Adipose tissue (tissue), 3 donors: ENCODE data around the gene ATOSB. TPM values are rescaled to one million over a fixed set of nuclear protein-coding genes. Genes with fewer than 3 reads are reported as not detected.
"Not testable (repeated sequence)": the region's sequence is repeated elsewhere in the genome, so short reads cannot be mapped to it uniquely, and the experiment has no call there.

ENCODE experiments used
- H3K27ac ChIP-seq: one replicate; pipeline ENCODE4 v1.5.1; 2013; ENCODE audit warnings: low read depth, low read length
- WGBS, 3 donors: extraction: QIAGEN DNeasy Blood & Tissue Kit; methylation state at CpG; one replicate each; pipeline ENCODE4 v1.1.7; 2013; 5-methylcytosine and 5-hydroxymethylcytosine counted together
- polyA plus RNA-seq, 3 donors: library from polyadenylated mRNA; stranded (reverse); fragments of 200-250 nt; gene quantifications; one replicate each; pipeline ENCODE4 v1.2.3, GENCODE V29; 2013
- donor health status: healthy with polysubstance abuse.
- donor health status: Bipolar disorder and iron deficiency.
- donor health status: healthy.

The ATOSB gene, protein sequence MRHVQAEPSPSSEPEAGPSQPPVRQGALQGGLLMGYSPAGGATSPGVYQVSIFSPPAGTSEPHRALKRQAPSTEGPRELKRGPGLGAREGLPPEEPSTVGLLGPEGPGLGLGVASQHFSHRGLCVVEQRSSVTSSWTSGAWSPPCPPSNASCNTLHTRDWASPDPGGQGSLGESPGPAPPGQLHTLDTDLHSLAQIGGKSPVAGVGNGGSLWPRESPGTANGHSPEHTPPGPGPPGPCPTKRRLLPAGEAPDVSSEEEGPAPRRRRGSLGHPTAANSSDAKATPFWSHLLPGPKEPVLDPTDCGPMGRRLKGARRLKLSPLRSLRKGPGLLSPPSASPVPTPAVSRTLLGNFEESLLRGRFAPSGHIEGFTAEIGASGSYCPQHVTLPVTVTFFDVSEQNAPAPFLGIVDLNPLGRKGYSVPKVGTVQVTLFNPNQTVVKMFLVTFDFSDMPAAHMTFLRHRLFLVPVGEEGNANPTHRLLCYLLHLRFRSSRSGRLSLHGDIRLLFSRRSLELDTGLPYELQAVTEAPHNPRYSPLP
- 10 to 100 TPM in 2 of 3 donors, 1 to 10 TPM in 1; 4.7 to 16.4 (median 15.5) TPM for polyA plus RNA-seq

DNA sequence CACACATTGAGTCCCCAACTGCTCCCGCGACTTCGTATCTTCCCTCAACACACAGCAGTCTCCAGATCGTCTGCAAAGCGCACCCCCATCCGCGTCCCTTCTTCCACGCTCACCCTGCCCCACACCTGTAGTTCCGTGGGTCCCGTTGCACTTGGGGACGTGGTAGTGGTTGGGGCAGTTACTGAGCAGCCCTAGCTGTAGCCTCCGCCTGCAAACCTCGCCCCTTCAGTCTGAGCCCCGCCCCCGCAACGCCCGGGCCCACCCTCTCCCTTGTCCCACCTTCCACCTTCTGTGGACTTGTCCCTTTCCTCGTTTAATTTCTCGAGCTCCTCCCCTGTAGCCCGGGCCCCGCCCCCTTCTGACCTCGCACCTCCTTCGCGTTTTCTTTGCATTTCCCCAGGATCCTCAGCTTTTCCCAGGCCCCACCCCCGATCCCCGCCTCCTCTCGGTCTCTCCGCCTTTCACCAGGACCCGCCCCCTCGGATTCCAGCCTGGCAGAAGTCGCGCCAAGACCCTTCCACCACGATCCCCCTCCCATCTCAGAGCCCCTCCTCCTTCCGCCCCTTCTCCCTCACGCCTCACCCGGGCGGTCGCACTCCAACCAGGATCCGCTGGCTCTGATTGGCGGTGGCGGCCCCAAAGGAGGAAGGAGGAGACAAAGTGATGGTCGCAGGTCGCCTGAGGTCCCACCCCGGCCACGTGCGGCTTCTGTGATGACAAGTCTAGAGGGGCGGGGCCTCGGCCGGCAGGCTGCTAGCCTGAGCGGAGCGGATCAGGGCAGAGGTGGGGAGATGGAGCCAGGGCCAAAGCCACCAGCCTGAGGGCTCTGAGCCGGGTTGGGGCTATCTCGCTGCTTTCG is at the start of gene ATOSB:
ATOSB (minus strand) TSS at position 183 of the 859 bp plus-strand sequence. CDS start 7,588 bp downstream, outside the sequence.
- H3K27ac ChIP-seq, result peak within 1 kb of the TSS; percentile 51
- whole genome bisulfite sequencing, 3 donors, result 0 to 1% (median 0%) methylated on average over 49 to 54 of the region's 54 CpGs

DNA sequence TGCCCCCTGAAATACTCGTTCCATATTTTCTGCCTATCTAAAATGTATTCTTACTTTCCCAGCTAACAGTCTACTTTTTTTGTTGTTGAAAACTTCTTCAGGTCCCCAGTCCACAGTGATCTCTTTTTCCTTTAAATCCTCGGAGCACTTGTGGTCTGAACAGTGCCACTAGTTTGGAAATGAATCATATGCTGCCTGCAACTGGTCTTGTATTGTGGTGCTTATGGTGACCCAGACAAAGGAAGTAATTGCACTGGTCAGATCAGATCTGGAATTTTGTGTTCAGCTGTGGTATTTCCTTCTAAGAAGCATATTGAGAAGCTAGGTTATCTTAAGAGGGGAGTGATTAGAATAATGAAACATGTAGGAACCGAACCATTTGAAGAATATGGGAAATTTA is 49.0 kb upstream of the ATOSB start:
- H3K27ac ChIP-seq, result no peak overlapping the region
- WGBS, 3 donors, result 63 to 68% (median 65%) methylated on average over 3 of the region's 3 CpGs

DNA sequence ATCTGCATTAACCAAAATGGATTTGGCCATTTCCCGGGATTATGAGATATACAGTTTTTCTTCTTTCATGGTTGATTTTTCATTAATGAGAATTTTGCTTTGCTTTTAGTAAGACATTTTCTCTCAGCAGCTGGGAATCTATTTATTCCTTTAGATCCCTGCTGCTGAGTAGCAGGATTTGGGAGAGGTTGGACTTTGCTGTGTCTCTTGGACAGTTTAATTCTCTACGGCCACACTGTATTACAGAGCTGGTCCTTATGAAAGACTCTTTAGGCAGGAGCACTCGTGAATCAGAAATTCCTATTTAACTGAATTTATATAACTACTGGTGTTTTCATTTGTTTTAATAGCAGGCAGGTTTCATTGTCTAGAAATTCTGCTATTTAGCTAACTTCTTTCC is 47.8 kb upstream of the ATOSB start:
- WGBS, 3 donors, result 40 to 86% (median 69%) methylated on average over 3 of the region's 3 CpGs
- no peak overlapping the region for H3K27ac ChIP-seq

DNA sequence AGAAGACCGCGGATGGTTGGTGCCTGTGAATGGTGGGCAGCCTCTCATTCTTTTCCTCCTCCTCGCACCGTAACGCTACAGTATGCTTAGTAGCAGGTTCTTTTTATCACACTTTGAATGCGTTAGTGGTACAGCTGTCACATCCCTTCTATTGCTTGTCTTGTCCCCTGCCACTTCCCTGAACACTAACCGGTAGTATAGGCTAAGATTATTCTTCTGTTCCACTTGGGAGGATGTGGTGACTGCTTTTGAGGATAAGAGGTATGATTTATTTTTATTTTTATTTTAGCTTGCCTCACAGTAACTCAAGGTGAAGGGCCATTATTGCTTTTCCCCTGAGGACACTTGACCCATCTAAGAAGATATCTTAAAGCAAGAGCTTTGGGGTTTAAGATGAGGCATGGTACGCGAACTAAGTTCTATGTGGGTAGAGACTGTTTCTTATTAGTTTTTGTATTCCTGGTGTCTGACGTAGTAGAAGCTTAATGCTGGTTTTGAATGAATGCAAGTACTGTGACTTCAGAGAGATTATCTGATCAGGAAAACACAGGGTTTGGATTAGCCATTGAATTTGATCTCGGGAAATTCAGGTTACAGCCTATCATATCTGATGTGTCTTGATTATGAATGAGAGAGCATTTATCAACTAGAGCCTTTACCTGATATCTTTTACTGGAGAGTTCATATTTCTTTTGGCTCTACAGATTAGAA is 47.1 kb upstream of the ATOSB start:
- no peak overlapping the region for H3K27ac ChIP-seq
- 9 to 30% (median 27%) methylated on average over 11 of the region's 11 CpGs for WGBS, 3 donors

DNA sequence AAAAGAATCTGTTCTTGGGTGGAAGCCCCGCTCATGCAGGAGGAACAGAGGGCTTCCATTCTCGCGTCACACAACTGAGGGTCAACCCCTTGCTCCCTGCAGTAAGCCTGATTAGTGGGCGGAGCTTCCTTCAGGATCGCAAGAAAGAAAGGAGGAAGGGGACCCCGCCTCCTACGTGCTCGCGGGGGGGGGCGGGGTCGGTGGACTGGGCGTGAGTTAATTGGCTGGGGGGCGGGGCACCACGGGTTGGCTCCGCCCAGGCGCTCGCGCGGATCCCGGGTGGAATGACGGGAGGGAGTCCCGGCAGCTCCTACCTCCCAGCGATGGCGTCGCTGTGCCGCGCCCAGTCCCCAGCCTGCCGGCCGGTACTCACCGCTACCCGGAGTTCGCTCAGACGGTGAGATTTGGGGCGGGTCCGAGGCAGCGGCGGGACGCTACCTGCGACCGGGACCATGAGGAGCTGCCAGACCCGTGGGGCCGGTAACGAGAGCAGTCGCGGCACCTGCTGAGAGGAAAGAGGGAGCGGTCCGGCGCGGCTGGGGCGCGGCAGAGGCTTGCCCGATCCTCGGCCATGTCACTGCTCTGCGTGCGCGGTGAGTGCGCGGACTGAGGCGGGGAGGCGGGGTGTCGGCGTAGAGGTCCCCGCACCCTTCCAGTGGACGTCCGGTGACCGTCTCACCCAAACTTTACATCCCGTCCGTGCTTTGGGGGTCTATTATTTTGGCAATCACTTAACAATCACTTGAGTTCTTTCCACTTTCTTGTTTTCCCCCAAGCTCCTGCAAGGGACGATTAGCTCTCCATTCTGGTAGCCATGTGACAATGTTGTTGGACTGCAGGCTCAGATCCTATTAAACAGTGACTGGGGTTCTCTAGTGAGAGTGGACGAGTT is 46.3 kb upstream of the ATOSB start, which contains the start of gene UNC13B:
UNC13B (plus strand) TSS at position 297 of the 892 bp plus-strand sequence; CDS start at position 572, 275 bp downstream.
- 0 to 1% (median 0%) methylated on average over 65 to 70 of the region's 70 CpGs for WGBS, 3 donors
- H3K27ac ChIP-seq, result no peak within 1 kb of the TSS

DNA sequence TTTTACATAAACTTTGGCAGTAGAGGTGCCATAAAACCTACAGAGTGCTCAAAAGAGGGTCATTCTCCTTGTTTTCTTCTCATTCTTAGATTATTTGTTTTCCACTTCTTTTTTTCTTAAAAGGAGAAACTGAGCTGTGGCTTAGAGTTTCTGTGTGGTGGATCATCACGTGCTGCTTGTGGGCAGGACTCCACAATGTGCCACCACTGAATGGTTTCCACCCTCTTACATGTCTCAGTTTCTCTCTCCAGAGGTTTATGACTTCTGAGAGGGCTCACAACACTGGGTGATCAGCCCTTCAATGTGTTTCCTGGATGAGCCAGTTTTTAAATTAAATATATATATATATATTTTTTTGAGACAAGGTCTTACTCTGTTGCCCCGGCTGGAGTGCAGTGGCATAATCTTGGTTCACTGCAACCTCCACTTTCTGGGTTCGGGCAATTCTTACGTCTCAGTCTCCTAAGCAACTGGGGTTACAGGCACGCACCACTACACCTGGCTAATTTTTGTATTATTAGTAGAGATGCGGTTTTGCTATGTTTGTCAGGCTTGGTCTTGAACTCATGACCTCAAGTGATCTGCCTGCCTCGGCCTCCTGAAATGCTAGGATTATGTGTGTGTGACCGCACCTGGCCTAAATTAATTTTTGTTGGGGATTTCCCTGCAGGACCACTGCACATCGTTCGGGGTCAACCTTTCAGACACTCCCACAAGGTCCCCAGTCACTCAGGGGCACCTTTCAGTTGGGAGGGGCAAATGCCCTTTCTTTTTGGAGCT is 43.0 kb upstream of the ATOSB start:
- WGBS, 3 donors, result 88 to 92% (median 90%) methylated on average over 10 of the region's 10 CpGs

DNA sequence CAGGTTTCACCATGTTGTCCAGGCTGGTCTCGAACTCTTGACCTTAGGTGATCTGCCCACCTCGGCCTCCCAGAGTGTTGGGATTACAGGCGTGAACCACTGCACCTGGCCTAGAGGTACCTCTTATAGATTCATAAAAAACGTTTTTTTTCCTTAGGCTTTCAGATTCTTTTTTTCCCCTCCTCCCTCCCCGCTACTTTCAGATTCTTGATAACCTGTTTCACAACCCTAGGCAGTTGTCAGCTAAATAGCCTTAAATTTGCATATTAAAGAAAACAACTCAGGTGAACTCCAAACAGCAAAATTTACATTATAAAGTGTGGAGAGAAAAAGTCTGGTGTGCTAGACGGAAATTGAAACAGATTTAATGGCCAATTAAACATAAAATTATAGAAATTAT is 42.2 kb upstream of the ATOSB start:
- not testable (repeated sequence) for H3K27ac ChIP-seq
- 63 to 75% (median 67%) methylated on average over 6 of the region's 6 CpGs for WGBS, 3 donors

More for the DNA sequence above, 43.0 kb upstream of the ATOSB start:
- H3K27ac ChIP-seq, result no peak overlapping the region

DNA sequence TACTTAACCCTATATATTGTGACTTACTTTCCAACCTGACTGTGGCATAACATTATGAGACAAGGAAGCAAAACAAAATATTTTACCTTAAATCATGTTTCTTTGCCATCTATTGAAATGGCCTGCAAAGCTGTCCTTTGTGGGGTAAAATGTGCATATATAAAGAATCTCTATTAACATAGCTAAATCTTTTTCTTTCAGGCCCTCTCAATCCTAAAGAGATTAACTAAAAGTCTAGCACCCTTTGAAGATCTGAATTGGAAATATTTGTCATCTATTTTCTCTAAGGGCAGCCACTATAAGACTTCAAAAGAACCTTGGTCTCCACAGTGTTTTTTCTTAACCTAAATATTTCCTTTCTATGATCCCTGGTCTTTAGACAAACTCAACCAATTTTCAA is 41.1 kb upstream of the ATOSB start:
- no peak overlapping the region for H3K27ac ChIP-seq

DNA sequence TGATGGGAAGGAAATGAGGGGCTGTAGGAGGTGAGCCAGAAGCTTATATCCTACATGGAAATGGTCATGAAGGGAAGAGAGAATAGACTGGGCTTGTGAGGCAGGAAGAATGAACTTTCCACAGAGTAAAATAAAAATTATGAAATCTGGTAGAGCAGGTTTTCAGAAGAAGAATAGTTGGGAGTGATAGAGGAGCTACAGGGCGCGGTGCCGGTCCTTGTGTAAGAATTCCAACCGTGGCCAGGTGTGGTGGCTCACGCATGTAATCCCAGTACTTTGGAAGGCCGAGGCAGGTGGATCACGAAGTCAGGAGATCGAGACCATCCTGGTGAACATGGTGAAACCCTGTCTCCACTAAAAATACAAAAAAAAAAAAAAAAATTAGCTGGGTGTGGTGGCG is 37.3 kb upstream of the ATOSB start:
- no peak overlapping the region for H3K27ac ChIP-seq
- WGBS, 3 donors, result 71 to 96% (median 88%) methylated on average over 9 of the region's 9 CpGs

DNA sequence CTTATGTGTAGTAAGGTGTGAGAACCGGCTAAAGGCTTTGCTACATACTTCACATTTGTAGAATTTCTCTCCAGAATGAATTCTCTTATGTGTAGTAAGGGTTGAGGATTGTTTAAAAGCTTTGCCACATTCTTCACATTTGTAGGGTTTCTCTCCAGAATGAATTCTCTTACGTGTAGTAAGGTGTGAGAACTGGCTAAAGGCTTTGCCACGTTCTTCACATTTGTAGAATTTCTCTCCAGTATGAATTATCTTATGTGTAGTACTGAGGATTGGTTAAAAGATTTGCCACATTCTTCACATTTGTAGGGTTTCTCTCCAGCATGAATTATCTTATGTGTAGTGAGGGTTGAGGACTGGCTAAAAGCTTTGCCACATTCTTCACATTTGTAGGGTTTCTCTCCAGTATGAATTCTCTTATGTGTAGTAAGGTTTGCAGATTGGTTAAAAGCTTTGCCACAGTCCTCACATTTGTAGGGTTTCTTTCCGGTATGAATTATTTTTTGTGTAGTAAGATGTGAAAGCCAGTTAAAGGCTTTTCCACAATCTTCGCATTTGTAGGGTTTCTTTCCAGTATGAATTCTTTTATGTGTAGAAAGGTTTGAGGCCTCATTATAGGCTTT is 32.4 kb upstream of the ATOSB start:
- not testable (repeated sequence) for H3K27ac ChIP-seq
- WGBS, 3 donors, result 78 to 81% (median 79%) methylated on average over 5 of the region's 5 CpGs

DNA sequence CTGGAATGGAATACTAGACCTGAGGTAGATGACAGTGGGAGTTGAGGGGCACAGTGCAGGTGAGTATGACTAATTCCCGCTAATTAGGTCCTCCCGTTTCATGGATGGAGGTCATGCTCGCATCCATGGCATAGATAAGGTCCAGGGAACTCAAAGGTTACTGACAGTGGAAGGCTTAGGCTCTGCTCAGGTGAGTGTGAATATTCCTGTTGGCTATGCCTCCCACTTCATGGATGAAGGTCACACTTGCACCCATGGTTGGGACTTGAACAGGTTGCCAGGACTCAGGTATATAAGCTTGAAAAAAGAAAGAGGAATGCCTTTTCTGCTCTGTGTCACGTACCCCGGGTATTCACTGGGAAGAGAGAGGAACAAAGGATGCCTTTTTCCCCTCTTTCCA is 26.4 kb upstream of the ATOSB start:
- no peak overlapping the region for H3K27ac ChIP-seq
- WGBS, 3 donors, result 93 to 95% (median 94%) methylated on average over 5 of the region's 5 CpGs

DNA sequence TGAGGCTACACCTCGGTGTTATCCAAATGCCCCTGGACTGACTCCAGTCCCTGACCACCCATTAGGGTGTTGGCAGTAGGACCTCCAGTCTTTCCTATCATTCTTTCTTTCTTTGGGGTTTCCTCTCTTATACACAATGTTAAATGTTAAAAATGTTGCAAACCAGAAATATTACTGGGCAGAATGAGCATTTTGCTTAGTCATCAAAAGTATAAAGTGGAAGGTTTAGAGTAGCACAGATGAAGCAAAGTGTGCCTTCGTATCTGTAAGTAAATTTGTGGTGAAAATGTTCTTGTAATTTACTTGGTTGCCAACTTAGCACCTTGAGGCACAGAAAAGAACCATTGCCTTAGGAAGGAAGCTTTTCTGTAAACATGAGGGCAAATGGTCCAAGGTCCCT is 24.4 kb upstream of the ATOSB start:
- H3K27ac ChIP-seq, result no peak overlapping the region
- 89 to 97% (median 90%) methylated on average over 2 of the region's 2 CpGs for WGBS, 3 donors

DNA sequence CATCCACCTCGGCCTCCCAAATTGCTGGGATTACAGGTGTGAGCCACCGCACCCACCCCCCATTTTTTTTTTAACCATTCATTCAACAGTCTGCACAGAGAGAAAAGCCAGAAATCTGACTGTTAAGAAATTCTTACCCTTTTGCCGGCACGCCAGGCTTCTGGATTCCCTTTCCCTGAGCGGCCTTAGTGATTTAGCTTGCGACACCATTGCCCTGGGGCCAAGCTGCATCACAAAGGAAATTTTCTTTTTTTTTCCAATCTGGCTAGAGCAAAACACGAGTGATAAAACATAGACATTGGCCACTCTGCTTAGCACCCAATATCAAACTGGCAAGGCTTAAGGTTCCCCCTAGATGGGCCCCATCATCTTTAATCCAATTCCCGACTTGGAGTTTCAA is 21.2 kb upstream of the ATOSB start:
- no peak overlapping the region for H3K27ac ChIP-seq
- WGBS, 3 donors, result 71 to 82% (median 82%) methylated on average over 8 of the region's 8 CpGs

DNA sequence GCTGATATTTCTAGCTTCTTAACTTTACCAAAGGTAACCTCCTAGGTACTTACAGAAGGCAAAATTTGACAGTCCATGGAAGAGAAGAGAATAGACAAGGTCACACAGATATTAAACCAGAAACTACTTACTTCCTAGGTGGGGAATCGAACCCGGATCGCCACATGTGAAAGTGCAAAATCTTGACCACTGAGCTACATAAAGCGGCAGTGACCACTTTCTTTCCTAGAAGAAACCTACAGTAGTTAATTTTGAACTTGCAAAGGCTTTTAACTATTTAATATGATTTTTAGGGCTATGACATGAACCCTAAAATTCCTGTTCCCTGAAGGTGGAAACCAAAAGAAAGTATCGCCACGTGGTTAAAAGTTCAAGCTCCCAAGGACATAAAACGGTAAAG is 20.3 kb upstream of the ATOSB start:
- WGBS, 3 donors, result 84 to 94% (median 91%) methylated on average over 7 of the region's 7 CpGs
- no peak overlapping the region for H3K27ac ChIP-seq

DNA sequence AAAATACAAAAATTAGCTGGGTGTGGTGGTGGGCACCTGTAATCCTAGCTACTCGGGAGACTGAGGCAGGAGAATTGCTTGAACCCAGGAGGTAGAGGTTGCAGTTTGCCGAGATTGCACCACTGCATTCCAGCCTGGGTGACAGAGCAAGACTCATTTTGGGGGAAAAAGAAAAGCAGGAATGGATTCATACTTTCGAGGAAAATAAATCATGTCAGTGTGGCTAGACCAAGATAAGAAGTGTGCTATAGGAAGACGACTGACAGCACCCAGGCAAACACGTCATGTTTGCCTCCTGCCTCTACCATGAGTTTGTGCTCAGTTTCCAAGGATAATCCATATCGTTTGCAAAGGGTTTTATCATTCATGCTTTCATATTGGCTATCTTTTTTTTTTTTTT is 19.3 kb upstream of the ATOSB start:
- H3K27ac ChIP-seq, result no peak overlapping the region
- 84 to 88% (median 86%) methylated on average over 6 of the region's 6 CpGs for WGBS, 3 donors

DNA sequence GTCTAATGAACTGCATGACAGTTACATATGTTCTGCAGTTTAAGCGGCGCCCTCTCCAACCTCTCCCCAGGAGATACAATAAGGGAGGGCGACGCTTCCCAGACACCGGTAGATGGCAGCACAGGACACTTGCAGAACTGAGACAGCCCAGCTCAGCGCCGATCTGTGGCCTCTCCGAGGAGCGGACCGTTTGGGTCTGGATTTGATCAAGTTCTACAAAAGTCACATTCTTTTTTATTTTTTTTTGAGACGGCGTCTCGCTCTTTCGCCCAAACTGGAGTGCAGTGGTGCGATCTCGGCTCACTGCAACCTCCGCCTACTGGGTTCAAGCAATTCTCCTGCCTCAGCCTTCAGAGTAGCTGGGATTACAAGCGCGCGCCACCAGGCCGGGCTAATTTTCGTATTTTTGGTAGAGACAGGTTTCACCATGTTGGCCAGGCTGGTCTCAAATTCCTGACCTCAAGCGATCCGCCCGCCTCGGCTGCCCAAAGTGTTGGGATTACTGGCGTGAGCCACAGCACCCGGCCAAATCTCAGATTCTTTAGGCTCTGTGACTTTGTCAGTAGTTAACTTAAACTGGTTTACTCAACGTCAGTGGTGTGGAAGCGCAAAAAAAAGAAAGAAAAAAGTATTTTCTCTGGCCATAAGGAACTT is 1.4 kb upstream of the ATOSB start:
- no peak overlapping the region for H3K27ac ChIP-seq
- 20 to 23% (median 22%) methylated on average over 30 of the region's 30 CpGs for WGBS, 3 donors
